ENCODE measurements around the gene SYNDIG1. TPM values are rescaled to one million over a fixed set of nuclear protein-coding genes. Genes with fewer than 3 reads are reported as not detected.

The SYNDIG1 gene
- 1.3 to 2.0 TPM (median 1.6 TPM) in 5 replicates for total RNA-seq (2022; extraction: Qiagen RNA extraction; ENCODE audit: low read depth)

DNA sequence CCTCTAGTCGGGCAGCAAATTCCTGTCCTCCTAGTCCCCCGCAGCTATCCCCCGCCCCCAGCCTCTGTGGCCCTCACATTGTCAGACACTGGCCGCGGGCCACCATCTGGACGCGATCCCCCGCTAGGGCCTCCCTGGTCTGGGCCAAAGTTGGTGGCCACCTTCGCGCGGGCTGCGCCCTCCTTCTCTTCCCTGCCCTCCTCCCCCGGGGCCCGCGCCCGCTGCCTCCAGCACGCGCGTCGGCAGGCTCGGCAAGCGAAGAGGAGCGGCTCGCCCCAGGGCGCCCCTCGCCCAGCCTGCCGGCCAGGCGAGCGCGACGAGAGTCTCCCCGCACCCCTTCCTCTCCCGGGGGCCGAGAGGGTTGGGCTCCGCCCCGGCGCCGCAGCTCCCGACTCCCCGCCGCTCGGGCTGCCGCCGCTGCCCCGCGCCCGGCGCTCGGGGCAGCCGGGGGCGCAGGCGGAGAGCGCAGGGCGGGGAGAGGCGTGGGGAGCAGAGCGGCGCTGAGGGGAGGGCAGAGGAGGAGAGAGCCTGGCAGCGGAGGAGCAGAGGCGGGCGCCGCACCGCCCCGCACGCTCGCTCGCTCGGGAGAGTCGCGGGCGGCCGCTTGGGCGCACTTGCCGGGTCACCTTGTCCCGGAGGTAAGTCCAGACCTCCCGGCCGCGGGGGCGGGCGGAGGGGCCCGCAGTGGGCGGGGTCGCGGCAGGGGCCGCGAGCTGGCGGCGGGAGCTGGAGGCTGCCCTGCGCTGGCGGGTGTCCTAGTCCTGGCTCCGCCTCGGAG lies at the start of gene SYNDIG1:
SYNDIG1 (plus strand) TSS at position 514 of the 778 bp plus-strand sequence. CDS start 73,469 bp downstream, outside the sequence.

